Calu3 (cell line): Measurements from ENCODE around the gene SF3A1. TPM values are rescaled to one million over a fixed set of nuclear protein-coding genes. Genes with fewer than 3 reads are reported as not detected.

Experiments
- BruUV-seq: library from RNA; stranded (reverse); fragments of 400-500 nt; replicated peaks from 2 replicates; lab custom pipeline; 2021; lab: Mats Ljungman, UMichigan
- CTCF ChIA-PET: fragments of 300-600 bp; sonication (Branson Sonifier 250); formaldehyde crosslinking; loops from one replicate; lab custom pipeline; 2022; ENCODE audit warnings: antibody characterized with exemption; lab: Charles Lee
- DNase-seq: peaks from one replicate; pipeline ENCODE4 v3.0.0; 2022
- H3K27ac Mint-ChIP-seq: one replicate; pipeline ENCODE4 v1.8.0; 2022; ENCODE audit warnings: mixed read lengths; ENCODE audit not compliant: unreplicated experiment
- H3K27me3 Mint-ChIP-seq: one replicate; pipeline ENCODE4 v1.8.0; 2022; ENCODE audit warnings: mixed read lengths; ENCODE audit not compliant: unreplicated experiment
- H3K36me3 Mint-ChIP-seq: one replicate; pipeline ENCODE4 v1.8.0; 2022; ENCODE audit warnings: mild to moderate bottlenecking, moderate library complexity, mixed read lengths; ENCODE audit not compliant: insufficient read depth, unreplicated experiment
- H3K4me1 Mint-ChIP-seq: one replicate; pipeline ENCODE4 v1.8.0; 2022; ENCODE audit warnings: mild to moderate bottlenecking, low read depth, mixed read lengths; ENCODE audit not compliant: unreplicated experiment
- H3K4me3 Mint-ChIP-seq: one replicate; pipeline ENCODE4 v1.8.0; 2022; ENCODE audit warnings: mild to moderate bottlenecking, low read depth, moderate library complexity, mixed read lengths; ENCODE audit not compliant: unreplicated experiment
- H3K9me3 Mint-ChIP-seq: one replicate; pipeline ENCODE4 v1.8.0; 2022; ENCODE audit warnings: low read depth, mixed read lengths; ENCODE audit not compliant: unreplicated experiment
- CTCF ChIP-seq: fragments of 200-600 bp; IDR thresholded peaks from one replicate; pipeline ENCODE4 v1.8.0; 2022; ENCODE audit warnings: antibody characterized with exemption; ENCODE audit not compliant: unreplicated experiment
- intact Hi-C: fragments of 100-400 bp; cut with micrococcal nuclease; formaldehyde crosslinking; loops from one replicate; pipeline ENCODE4 v1.10.0; 2022; ENCODE audit not compliant: unreplicated experiment
- total RNA-seq: library from RNA; stranded (reverse); gene quantifications from 2 replicates; pipeline ENCODE4 v1.2.3, GENCODE V29; 2022

Gene SF3A1
- total RNA-seq, 1 experiment from 2014 or later = 197 TPM

- Mint-ChIP-seq H3K4me1 (peaks cover 45% of the 10 kb centered on the region), H3K27me3 (no peaks in the 10 kb centered on the region), H3K4me3 (peak overlapping the region; percentile 31), H3K36me3 (peaks cover 59% of the 10 kb centered on the region), H3K27ac (peak overlapping the region; percentile 36), H3K9me3 (no peaks in the 10 kb centered on the region)
- intact Hi-C loops = no loop called here
- no TSS peak for BruUV-seq
- no peak for TF ChIP-seq CTCF
- DNase-seq = peak; percentile 81
- CTCF ChIA-PET = interaction anchor here (0.6 to 2.3 kb wide), 12 partner anchors 9 to 146 kb away, joined by 3 to 45 read pairs (median 4); partner anchors contain the start of genes CASTOR1, CCDC157, RNF215 and SF3A1
Measured at GRCh38 chr22:30297991-30298701, 58.5 kb downstream of the SF3A1 start.

- H3K27ac Mint-ChIP-seq = peak overlapping the region; percentile 39
- H3K4me3 Mint-ChIP-seq = no peak overlapping the region
- no TSS peak for BruUV-seq
- CTCF ChIA-PET = interaction anchor here (1.0 to 2.3 kb wide), 7 partner anchors 8 to 147 kb away, joined by 3 to 45 read pairs (median 6); partner anchors contain the start of genes CASTOR1, RNF215 and TBC1D10A
- DNase-seq = no peak
- peaks cover 58% of the 10 kb centered on the region for H3K36me3 Mint-ChIP-seq
- H3K9me3 Mint-ChIP-seq = no peaks in the 10 kb centered on the region
- TF ChIP-seq CTCF = no peak
- intact Hi-C loops = no loop called here
- H3K4me1 Mint-ChIP-seq = peaks cover 37% of the 10 kb centered on the region
- no peaks in the 10 kb centered on the region for H3K27me3 Mint-ChIP-seq
Measured at GRCh38 chr22:30297276-30297990, 59.3 kb downstream of the SF3A1 start.

- no TSS peak for BruUV-seq
- Mint-ChIP-seq H3K9me3 (no peaks in the 10 kb centered on the region), H3K36me3 (peaks cover 56% of the 10 kb centered on the region), H3K27me3 (no peaks in the 10 kb centered on the region), H3K27ac (peak overlapping the region; percentile 39), H3K4me1 (peaks cover 31% of the 10 kb centered on the region), H3K4me3 (no peak overlapping the region)
- no peak for TF ChIP-seq CTCF
- CTCF ChIA-PET = no interaction called here
- intact Hi-C loops = no loop called here
- no peak for DNase-seq
Measured at GRCh38 chr22:30296833-30297232, 59.9 kb downstream of the SF3A1 start.

GRCh38 chr22:30296324-30296723, 60.4 kb downstream of the SF3A1 start:
- Mint-ChIP-seq H3K27me3 (no peaks in the 10 kb centered on the region), H3K4me1 (peaks cover 26% of the 10 kb centered on the region), H3K27ac (no peak overlapping the region), H3K4me3 (no peak overlapping the region), H3K36me3 (peaks cover 59% of the 10 kb centered on the region), H3K9me3 (no peaks in the 10 kb centered on the region)
- BruUV-seq = no TSS peak
- CTCF ChIA-PET = interaction anchor here (0.5 kb wide), 1 partner anchor 481 kb away, joined by 3 read pairs; no protein-coding TSS in a partner anchor
- intact Hi-C loops = no loop called here
- no peak for DNase-seq
- TF ChIP-seq CTCF = no peak
